Effector CD4-positive, alpha-beta T cell (primary cell): ENCODE results near the gene PRR14L.
"Not testable (repeated sequence)": the region's sequence is repeated elsewhere in the genome, so short reads cannot be mapped to it uniquely, and the experiment has no call there.

ENCODE experiments used
- DNase-seq: peaks from one replicate; pipeline ENCODE4 v3.0.0-alpha.2; 2020

The PRR14L gene

DNA sequence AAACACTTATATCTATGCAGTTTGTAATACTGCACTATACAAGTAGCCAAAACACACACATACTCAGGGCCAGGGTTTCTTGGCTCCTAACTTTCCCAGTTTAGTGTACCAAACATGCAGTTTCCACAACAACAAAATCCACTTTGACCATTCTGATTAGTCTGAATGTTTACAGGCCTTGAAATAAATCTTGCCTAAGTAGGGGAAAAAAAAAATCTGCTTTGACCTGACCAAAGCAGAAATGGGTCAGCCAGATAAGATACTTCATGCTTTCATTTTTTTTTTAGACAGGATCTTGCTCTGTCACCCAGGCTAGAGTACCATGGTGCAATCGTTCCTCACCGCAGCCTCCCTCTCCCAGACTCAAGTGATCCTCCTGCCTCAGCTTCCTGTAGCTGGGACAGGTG lies 10.1 kb downstream of the PRR14L start:
- no peak for DNase-seq

DNA sequence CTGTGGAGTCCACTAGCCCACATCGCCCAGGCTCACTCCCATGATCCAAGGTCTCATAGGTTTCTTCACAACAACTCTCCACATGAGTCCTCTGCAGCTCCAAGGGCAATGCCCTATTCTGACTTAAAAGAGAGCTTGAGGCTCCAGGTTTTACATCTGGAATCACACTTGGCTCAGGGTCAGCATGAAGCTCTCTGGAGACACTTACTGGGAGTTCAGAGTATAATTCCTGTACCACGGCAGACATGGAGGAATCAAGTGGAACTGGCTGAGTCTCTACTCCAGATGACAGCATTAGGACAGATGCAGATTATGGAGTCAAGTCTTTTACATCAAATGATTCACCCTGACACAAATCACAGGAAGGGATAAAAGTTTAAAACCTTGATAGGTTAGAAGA lies 11.4 kb downstream of the PRR14L start:
- DNase-seq = no peak

DNA sequence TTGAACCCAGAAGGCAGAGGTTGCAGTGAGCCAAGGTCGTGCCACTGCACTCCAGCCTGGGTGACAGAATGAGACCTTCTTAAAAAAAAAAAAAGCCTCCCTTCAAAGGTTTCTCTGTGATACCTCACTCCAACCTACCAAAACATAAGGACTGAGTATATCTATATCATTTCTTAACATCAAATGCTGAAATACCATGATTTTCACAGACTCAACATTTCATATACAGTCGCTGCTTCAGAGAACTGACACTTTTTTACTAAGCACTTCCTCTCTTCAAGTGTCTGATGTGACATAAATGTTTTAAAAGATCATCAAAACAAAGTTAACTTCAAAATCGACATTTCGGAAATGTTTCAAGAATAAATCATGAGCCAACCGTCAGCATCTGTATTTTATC lies 12.0 kb downstream of the PRR14L start:
- no peak for DNase-seq

DNA sequence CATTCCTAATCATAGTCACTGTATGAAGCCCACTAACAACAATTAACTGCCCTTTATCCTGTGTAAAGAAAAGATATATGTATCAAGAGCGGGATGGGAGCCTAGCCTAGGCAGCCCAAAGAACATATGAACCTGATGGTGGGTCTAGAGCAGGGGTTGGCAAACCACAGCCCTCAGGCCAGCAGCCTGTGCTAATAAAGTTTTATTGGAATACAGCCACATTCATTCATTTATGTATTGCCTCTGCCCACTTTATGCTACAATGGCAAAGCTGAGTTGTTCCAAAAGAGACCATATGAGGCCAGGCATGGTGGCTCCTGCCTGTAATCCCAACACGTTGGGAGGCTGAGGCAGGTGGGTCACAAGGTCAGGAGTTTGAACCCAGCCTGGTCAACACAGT lies 13.5 kb downstream of the PRR14L start:
- DNase-seq = no peak

DNA sequence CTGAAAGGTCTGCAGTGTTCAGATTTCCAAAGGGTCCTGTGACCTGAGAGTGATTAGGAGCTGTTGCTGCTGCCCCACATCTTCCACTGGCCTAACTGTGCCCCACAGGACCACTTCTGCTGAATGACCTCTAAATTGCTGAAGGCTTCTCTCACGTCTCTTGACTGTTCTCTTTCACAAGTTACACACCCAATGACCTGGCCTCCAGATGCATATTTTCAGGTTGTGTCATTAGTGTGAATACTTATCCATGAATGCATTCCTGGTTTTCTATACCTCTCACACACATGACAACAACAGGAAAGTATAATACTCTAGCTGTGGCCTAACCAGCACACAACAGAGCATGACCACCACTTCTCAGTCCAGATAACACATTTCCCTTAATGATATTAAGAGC lies 15.4 kb downstream of the PRR14L start:
- no peak for DNase-seq

DNA sequence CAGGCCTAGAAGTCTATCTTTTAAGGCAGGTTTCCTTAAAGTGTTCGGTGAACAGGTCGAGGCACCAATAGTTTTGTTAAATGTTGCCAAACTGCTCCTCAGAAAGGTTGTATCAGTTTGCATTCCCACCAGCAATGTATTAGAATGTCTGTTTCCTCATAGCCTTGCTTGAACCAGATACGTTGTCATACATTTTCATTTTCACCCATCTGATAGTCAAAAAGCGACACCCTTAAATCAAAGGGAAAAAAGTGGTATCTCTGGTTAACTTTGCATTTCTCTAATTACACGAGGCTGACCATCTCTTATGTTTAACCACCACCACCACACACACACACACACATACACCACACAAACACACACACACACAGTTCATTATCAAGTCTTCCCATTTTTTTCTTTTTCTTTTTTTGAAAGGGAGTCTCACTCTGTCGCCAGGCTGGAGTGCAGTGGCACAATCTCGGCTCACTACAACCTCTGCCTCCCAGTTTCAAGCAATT lies 16.3 kb downstream of the PRR14L start:
- no peak for DNase-seq

DNA sequence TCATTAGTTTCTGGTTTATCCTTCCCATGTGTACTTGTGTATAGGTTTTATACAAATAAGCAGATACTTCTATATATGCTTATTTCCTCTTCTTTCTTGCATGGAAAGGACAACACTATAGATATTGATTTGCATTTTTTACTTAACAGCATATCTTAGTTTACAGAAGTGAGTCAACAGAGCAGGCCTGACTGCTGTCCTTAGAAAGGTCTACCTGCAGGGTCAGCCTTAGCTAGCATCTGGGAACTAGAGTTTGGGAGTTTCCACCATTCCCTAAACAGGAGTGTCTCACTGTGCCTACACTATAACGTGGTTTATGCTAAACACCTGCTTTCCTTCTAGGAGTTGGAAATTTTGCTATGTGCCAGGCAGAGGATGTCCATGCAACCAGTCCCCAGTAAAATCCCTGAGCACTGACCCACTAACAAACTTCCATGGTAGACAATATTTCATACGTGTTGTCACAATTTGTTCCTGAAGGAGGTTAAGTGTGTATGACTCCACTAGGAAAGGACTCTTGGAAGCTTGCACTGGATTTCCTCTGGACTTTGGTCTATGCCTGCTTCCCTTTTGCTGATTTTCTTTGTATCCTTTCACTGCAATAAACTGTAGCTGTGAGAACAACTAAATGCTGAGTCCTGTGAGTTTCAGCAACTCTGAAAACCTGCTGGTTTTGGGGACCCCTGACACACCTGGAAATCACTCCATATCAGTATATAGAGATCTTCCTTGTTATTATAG lies 17.7 kb downstream of the PRR14L start:
- DNase-seq = no peak

DNA sequence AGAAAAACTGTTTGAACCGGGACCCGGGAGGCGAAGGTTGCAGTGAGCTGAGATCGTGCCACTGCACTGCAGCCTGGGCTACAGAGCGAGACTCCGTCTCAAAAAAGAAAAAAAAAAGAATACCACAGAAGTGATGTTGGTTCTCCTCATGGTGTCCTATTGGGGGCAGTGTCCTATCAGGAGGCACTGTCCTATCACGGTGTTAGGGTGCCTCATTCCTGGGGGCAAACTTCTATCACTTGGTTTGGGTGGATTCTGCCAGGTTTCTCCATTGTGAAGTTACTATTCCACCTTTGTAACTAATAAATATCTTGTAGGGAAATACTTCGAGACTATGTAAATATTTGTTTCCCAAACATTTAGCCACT lies 19.6 kb downstream of the PRR14L start:
- DNase-seq = no peak

DNA sequence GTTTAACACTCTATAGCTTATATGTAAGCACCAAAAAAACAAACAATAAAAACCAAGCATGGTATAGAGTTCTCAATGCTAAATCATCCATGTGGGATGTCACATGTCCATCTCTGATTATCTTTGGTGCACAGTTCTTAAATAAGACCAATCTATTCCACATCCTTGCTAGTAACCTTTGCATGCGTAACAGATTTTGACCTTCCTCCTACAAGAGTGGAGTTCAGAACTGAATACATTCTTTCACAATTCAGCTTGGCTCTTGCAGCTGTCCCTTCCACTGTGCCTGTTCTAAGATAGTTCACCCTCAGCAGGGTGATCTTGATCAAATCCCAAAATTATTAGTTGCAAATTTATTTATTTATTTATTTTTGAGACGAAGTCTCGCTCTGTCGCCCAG lies 21.1 kb downstream of the PRR14L start:
- no peak for DNase-seq

DNA sequence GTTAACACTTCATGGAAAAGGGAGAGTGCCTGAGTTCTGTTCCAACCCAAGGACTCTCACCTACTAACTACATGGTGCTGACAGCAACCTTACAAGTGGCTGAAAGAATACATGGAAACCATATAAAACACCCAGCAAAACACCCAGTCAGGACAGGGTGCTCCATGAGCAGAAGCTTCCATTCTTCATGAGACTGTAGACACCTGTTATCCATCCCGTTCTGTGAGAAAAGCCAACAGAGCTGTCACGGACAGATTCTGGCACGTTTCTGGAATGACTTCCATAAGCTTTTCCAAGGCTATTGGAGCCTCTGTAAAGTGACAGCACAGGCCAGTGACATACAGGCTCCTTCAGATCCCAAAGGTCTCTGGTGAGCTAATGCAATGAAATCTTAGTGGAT lies 23.2 kb downstream of the PRR14L start:
- DNase-seq = no peak

DNA sequence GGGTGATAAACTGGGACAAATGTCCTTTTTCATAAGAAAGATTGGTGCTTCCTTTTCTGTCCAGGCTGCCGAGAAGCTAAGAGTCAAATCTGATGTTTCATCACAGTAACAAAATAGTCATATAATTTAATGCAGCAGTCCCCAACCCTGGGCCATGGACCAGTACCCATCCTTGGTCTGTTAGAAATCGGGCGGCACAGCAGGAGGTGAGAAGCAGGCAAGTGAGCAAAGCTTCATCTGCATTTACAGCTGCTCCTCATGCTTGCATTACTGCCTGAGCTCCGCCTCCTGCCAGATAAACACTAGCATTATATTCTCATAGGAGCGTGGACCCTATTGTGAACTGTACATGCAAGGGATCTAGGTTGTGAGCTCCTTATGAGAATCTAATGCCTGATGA lies 26.2 kb downstream of the PRR14L start:
- no peak for DNase-seq

DNA sequence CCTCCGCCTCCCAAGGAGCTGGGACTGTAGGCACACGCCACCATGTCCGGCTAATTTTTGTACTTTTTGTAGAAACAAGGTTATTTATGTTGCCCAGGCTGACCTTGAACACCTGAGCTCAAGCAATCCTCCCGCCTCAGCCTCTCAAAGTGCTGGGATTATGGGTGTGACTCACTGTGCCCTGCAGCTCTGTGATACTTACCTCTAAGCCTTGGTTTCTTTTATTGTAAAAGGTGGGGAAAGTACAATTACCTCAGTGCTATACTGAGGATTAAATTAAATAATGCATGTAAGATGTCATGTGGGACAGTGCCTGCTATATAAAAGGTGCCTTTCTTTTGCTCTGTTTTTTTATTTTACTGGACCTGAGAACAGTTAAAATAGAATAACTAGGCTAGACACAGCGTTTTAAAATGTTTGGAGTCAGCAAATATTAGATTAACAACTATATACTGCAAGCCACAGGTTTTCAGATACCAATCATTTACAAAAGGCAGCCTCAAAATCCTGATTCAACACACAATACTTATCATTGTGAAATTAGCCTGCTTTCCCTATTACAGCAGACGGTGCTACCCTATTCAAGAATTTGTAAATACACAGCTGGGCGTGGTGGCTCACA lies 30.0 kb downstream of the PRR14L start:
- no peak for DNase-seq

DNA sequence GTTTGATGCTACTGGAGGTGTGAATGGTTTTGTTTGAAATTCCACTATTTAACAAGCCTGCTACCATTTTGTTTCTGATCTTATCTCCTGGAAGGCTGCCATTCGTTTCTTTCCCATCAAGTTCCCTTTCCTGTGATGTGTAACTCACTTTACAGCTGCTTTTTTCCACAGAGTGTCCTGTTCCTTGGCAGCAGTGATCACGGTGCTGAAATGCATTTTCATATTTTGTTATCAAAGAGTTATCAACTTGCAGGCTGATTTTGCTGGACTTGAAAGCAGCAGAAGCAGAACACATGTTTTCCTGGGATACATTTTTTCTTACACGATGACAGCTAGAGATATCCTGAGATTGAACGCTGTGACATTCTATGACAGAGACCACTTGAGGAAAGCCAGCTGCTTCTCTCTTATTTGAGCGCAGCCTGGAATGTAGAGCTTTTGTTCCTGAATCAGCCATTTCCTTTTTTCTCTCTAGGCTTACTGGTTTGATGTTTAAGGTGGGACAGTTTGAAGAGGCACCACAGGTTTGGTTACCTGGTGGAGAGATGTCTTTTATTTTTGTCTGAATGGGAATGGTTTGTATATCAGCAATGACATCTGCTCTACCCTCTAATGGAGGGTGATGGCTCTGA lies 34.7 kb downstream of the PRR14L start:
- no peak for DNase-seq

DNA sequence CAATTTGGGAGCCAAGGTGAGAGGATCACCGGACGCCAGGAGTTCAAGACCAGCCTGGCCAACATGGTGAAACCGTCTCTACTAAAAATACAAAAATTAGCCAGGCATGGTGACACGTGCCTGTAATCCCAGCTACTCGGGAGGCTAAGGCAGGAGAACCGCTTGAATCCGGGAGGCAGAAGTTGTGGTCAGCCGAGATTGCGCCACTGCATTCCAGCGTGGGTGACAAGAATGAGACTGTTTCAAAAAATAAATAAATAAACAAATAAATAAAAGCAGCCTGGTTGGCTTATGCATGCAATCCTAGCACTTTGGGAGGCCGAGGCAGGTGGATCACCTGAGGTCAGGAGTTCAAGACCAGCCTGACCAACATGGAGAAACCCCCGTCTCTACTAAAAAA lies 38.7 kb downstream of the PRR14L start:
- DNase-seq = not testable (repeated sequence)

DNA sequence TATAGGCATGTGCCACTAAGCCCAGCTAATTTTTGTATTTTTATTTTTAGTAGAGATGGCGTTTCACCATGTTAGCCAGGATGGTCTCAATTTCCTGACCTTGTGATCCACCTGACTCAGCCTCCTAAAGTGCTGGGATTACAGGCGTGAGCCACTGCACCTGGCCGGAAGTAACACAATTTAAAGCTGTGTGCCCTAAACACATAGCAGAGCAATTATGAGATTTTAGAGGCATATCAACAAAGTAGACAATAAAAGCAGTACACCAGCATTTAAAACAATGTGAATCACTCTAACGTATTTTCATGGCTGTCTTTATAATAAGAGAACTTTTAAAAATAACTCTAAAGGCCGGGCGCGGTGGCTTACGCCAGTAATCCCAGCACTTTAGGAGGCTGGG lies 42.4 kb downstream of the PRR14L start:
- no peak for DNase-seq

DNA sequence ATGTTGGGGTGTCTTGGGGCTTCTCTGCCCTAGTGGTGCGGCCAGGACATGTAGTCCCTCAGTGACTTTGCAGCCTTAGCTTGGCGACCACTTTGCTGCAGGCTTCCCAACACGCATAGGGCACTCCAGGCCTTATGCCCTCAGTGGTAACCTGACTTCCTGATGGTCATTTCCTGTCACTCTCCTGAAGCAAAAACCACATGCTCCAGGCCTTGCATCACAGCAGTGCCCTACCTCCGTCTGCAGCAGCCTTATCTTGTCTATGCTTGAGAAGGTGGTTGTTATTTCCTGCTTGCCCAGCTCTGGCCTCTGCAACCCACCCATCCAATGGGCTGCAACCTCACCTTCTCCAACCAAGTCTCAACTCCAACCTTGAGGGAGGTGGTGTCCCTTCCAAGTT lies 54.5 kb downstream of the PRR14L start:
- no peak for DNase-seq

DNA sequence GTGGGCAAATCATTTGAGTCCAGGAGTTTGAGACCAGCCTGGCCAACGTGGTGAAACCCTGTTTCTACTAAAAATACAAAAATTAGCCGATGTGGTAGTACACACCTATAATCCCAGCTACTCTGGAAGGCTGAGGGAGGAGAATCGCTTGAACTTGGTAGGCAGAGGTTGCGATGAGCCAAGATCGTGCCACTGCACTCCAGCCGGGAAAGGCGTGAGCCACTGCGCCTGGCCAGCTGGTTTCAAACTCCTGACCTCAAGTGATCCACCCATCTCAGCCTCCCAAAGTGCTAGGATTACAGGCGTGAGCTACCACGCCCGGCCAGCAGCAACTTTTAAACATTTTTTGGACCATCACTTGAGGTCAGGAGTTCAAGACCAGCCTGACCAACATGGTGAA lies 55.9 kb downstream of the PRR14L start:
- DNase-seq = not testable (repeated sequence)

DNA sequence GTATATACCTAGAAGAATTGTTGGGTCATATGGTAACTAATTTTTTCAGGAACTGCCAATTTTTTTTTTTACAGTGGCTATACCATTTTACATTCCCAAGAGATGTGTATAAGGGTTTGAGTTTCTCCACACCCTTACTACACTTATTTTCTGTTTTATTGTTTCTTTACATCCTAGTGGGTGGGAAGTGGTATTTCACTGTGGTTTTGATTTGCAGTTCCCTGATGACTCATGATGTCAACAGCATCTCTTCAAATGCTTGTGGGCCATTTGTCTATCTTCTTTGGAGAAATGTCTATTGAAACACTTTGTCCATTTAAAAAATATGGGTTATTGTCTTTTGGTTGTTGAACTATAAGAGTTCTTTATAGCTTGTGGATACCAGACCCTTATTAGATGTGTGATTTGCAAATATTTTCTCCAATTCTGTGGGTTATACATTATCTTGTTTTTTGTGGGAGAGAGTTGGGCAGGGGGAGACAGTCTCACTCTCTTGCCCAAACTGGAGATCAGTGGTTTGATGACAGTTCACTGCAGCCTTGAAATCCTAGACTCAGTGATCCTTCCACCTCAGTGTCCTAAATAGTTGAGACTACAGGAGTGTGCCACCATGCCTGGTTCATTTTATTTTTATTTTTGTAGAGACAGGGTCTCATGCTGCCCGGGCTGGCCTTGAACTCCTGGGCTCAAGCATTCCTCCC lies 57.6 kb downstream of the PRR14L start:
- DNase-seq = no peak

DNA sequence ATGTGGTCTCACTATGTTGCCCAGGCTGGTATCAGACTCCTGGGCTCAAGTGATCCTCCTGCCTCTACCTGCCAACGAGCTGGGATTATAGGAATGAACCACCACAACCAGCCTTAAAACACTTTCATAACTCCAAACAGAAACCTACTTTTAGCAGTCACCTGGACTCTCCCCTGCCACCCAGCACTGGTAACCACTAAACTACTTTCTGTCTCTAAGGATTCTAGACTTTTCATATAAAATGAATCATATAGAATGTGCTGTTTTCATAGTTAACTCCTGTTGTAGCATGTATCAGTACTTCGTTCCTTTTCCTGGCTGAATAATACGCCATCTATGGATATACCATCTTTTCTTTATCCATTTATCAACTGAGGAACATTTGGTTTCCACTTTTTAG lies 58.5 kb downstream of the PRR14L start:
- DNase-seq = no peak

DNA sequence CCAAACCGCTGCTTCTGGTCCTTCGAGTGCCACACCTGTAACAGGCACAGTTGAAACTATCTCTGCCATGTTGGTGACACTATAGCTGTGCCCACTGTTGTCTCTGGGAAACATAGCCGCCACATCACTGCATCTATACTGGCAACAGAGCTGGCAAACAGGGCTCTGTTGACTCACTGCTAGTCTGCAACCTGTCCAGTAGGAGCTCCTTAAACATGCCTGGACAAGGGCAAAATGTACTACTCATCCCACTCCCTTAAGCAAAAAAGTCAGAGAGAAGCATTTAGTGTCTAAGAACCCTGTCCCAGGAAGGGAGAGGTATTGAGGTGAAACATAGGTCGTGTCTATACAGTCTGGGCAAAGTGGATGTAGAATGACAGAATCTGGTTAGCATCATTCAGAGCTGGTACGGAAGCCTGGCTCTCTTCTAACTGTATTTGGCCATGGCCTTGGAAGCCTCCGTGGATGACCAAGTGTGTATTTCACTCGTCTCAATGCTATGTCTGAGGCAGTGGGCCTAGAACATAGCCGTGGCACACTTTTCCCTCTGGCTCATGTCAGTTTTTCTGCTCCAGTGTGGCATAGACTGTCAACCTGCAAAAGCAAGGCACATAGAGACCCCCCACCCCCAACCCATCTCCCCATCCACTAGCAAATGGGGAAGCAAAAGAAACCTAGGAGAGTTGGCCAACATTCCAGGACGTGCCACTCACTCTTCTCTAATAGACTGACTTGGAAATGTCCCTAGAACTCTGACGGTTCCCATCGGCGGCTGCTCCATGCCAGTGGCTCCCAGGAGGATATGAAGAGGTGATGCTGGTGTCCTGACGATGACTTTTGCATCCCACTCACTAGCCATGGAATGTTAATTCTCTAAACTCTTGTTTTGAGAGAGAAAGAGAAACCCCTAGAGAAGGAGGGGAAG lies 66.5 kb downstream of the PRR14L start:
- no peak for DNase-seq

DNA sequence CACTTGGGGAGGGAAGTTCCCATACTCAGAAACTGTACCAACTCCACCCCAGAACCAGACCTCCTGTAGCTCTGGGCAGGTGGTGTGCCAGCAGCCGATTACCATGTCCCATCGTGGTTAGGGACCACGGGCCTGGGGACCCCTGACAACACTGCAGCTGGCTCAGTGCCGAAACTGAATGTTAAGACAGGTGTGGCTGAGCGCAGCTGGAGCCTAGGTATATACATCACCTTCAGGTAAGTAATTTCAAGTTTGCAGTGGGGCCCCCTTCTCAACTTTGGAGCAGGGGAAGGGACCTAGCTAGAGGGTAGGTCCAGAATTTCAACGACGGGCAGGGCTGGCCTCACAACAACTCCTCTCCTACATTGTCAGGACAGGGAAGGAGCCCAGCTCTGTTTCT lies 67.2 kb downstream of the PRR14L start:
- no peak for DNase-seq
